Stimulated activated naive CD8-positive, alpha-beta T cell treated with anti-CD3 and anti-CD28 coated beads, Interleukin-15, Interleukin-2, amounts not matched to agents 100 ng/mL and 50 ng/mL, for 24 hours (primary cell): Measurements from ENCODE around the gene ZNF711.
"Not testable (repeated sequence)": the region's sequence is repeated elsewhere in the genome, so short reads cannot be mapped to it uniquely, and the experiment has no call there.

Experiments
- H3K27ac Mint-ChIP-seq: one replicate; pipeline ENCODE4 v1.8.0; 2021; ENCODE audit warnings: mild to moderate bottlenecking, mixed read lengths
- H3K27me3 Mint-ChIP-seq: one replicate; pipeline ENCODE4 v1.8.0; 2021; ENCODE audit warnings: mixed read lengths
- H3K36me3 Mint-ChIP-seq: one replicate; pipeline ENCODE4 v1.8.0; 2021; ENCODE audit warnings: low read depth, mixed read lengths
- H3K4me1 Mint-ChIP-seq: one replicate; pipeline ENCODE4 v1.8.0; 2021; ENCODE audit warnings: low read depth, mixed read lengths
- H3K4me3 Mint-ChIP-seq: one replicate; pipeline ENCODE4 v1.8.0; 2021; ENCODE audit warnings: mild to moderate bottlenecking, mixed read lengths
- H3K9me3 Mint-ChIP-seq: one replicate; pipeline ENCODE4 v1.8.0; 2021; ENCODE audit warnings: mixed read lengths

ZNF711 gene

GRCh38 chrX:85243761-85244449 lies at the start of gene ZNF711, which contains the start of gene SATL1:
TSS of gene ZNF711 (plus strand) at chrX:85243991. CDS start at chrX:85247573, 3,582 bp downstream.
TSS of gene SATL1 (minus strand) at chrX:85243779. CDS start at chrX:85108968, 134,811 bp downstream.
- peak within 1 kb of the TSS; percentile 84 for H3K4me3 Mint-ChIP-seq
- H3K27me3 Mint-ChIP-seq = peaks cover 9% of the 10 kb centered on the region
- no peaks in the 10 kb centered on the region for H3K9me3 Mint-ChIP-seq
- peak within 1 kb of the TSS; percentile 58 for H3K27ac Mint-ChIP-seq
- H3K4me1 Mint-ChIP-seq = peaks cover 13% of the 10 kb centered on the region
- H3K36me3 Mint-ChIP-seq = no peaks in the 10 kb centered on the region

- Mint-ChIP-seq H3K36me3 (no peaks in the 10 kb centered on the region), H3K27me3 (no peaks in the 10 kb centered on the region), H3K9me3 (peaks cover 4% of the 10 kb centered on the region), H3K27ac (no peak overlapping the region), H3K4me1 (no peaks in the 10 kb centered on the region), H3K4me3 (no peak overlapping the region)
Measured at GRCh38 chrX:85196319-85196718, 47.5 kb upstream of the ZNF711 start.

- Mint-ChIP-seq H3K27ac (no peak overlapping the region), H3K36me3 (no peaks in the 10 kb centered on the region), H3K4me1 (no peaks in the 10 kb centered on the region), H3K4me3 (no peak overlapping the region), H3K9me3 (no peaks in the 10 kb centered on the region), H3K27me3 (no peaks in the 10 kb centered on the region)
Measured at GRCh38 chrX:85203461-85203970, 40.3 kb upstream of the ZNF711 start.

GRCh38 chrX:85213792-85214530 lies 29.8 kb upstream of the ZNF711 start:
- H3K4me3 Mint-ChIP-seq = no peak overlapping the region
- H3K9me3 Mint-ChIP-seq = peaks cover 5% of the 10 kb centered on the region
- peaks cover 6% of the 10 kb centered on the region for H3K27me3 Mint-ChIP-seq
- no peaks in the 10 kb centered on the region for H3K36me3 Mint-ChIP-seq
- H3K4me1 Mint-ChIP-seq = no peaks in the 10 kb centered on the region
- no peak overlapping the region for H3K27ac Mint-ChIP-seq

GRCh38 chrX:85215946-85216345 lies 27.8 kb upstream of the ZNF711 start:
- no peak overlapping the region for H3K4me3 Mint-ChIP-seq
- no peaks in the 10 kb centered on the region for H3K4me1 Mint-ChIP-seq
- H3K9me3 Mint-ChIP-seq = no peaks in the 10 kb centered on the region
- no peak overlapping the region for H3K27ac Mint-ChIP-seq
- no peaks in the 10 kb centered on the region for H3K27me3 Mint-ChIP-seq
- no peaks in the 10 kb centered on the region for H3K36me3 Mint-ChIP-seq

- no peaks in the 10 kb centered on the region for H3K27me3 Mint-ChIP-seq
- H3K4me3 Mint-ChIP-seq = no peak overlapping the region
- no peak overlapping the region for H3K27ac Mint-ChIP-seq
- no peaks in the 10 kb centered on the region for H3K4me1 Mint-ChIP-seq
- no peaks in the 10 kb centered on the region for H3K36me3 Mint-ChIP-seq
- no peaks in the 10 kb centered on the region for H3K9me3 Mint-ChIP-seq
Measured at GRCh38 chrX:85221361-85221760, 22.4 kb upstream of the ZNF711 start.

GRCh38 chrX:85223359-85223758 lies 20.4 kb upstream of the ZNF711 start:
- no peaks in the 10 kb centered on the region for H3K4me1 Mint-ChIP-seq
- no peaks in the 10 kb centered on the region for H3K36me3 Mint-ChIP-seq
- no peaks in the 10 kb centered on the region for H3K9me3 Mint-ChIP-seq
- H3K27ac Mint-ChIP-seq = no peak overlapping the region
- no peaks in the 10 kb centered on the region for H3K27me3 Mint-ChIP-seq
- H3K4me3 Mint-ChIP-seq = no peak overlapping the region

- Mint-ChIP-seq H3K36me3 (no peaks in the 10 kb centered on the region), H3K9me3 (no peaks in the 10 kb centered on the region), H3K4me1 (peaks cover 13% of the 10 kb centered on the region), H3K27ac (no peak overlapping the region), H3K4me3 (peak overlapping the region; percentile 84), H3K27me3 (peaks cover 9% of the 10 kb centered on the region)
Measured at GRCh38 chrX:85243155-85243554, 636 bp upstream of the ZNF711 start.

GRCh38 chrX:85244450-85245211 lies 840 bp downstream of the ZNF711 start:
- Mint-ChIP-seq H3K4me3 (peak overlapping the region; percentile 84), H3K36me3 (no peaks in the 10 kb centered on the region), H3K27ac (peak overlapping the region; percentile 58), H3K27me3 (peaks cover 9% of the 10 kb centered on the region), H3K4me1 (peaks cover 13% of the 10 kb centered on the region), H3K9me3 (no peaks in the 10 kb centered on the region)

- H3K4me3 Mint-ChIP-seq, H3K27ac Mint-ChIP-seq, H3K4me1 Mint-ChIP-seq, H3K36me3 Mint-ChIP-seq, H3K27me3 Mint-ChIP-seq, H3K9me3 Mint-ChIP-seq: not testable (repeated sequence)
Measured at GRCh38 chrX:85285286-85285685, 41.5 kb downstream of the ZNF711 start.

GRCh38 chrX:85288992-85289723 lies 45.4 kb downstream of the ZNF711 start:
- Mint-ChIP-seq H3K36me3 (no peaks in the 10 kb centered on the region), H3K27me3 (no peaks in the 10 kb centered on the region), H3K27ac (no peak overlapping the region), H3K9me3 (peaks cover 12% of the 10 kb centered on the region), H3K4me1 (no peaks in the 10 kb centered on the region), H3K4me3 (no peak overlapping the region)

- no peaks in the 10 kb centered on the region for H3K9me3 Mint-ChIP-seq
- H3K4me3 Mint-ChIP-seq = no peak overlapping the region
- no peaks in the 10 kb centered on the region for H3K27me3 Mint-ChIP-seq
- H3K4me1 Mint-ChIP-seq = no peaks in the 10 kb centered on the region
- no peak overlapping the region for H3K27ac Mint-ChIP-seq
- H3K36me3 Mint-ChIP-seq = no peaks in the 10 kb centered on the region
Measured at GRCh38 chrX:85303544-85303943, 59.8 kb downstream of the ZNF711 start.

GRCh38 chrX:85309717-85310116 lies 65.9 kb downstream of the ZNF711 start:
- Mint-ChIP-seq H3K27ac (no peak overlapping the region), H3K4me3 (no peak overlapping the region), H3K4me1 (no peaks in the 10 kb centered on the region), H3K27me3 (no peaks in the 10 kb centered on the region), H3K36me3 (no peaks in the 10 kb centered on the region), H3K9me3 (no peaks in the 10 kb centered on the region)

- H3K27ac Mint-ChIP-seq, H3K27me3 Mint-ChIP-seq, H3K9me3 Mint-ChIP-seq, H3K4me3 Mint-ChIP-seq, H3K36me3 Mint-ChIP-seq, H3K4me1 Mint-ChIP-seq: not testable (repeated sequence)
Measured at GRCh38 chrX:85311348-85311747, 67.6 kb downstream of the ZNF711 start.
